OCI-LY3 (cell line): ENCODE data around the gene FLNB.

Experiments
- EZH2phosphoT487 ChIP-seq: fragments of 200-600 bp; shearing (Covaris generic); IDR thresholded peaks from 2 replicates; pipeline ENCODE4 v1.6.1; 2018; ENCODE audit warnings: antibody characterized with exemption, mixed run types, low read depth
- TF ChIP-seq, protein P1 (sequence below): fragments of 200-600, 300-600 bp; sonication (generic); IDR thresholded peaks from 2 replicates; pipeline ENCODE4 v1.5.1; 2014; ENCODE audit warnings: antibody characterized with exemption, low read length, low read depth

DNA sequence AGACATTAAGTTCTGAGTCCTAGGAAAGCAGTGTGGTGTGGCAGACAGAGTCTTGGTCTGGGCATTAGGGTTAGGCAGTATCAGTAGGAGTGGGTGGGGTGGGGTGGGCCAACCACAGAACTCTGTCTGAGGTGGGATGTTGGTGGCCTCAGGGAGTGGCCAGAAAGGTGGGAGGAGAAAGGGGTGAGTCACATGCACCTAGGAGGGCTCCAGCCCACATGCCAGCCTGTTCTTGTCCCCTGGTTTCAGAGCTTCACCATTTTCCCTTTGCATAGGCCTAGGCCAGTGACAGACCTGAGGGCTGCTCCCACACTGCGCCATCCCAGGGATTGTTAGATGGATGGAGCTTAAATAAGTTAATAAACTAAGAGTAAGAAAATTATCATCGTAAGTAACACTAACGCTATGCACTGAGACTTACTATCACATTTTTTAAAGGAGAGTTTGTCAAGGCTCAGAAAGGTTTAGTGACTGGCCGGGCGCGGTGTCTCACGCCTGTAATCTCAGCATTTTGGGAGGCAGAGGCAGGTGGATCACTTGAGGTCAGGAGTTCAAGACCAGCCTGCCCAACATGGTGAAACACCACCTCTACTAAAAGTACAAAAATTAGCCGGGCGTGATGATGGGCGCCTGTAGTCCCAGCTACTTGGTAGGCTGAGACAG, 168.7 kb downstream of the FLNB start:
- TF ChIP-seq, protein P1, sequence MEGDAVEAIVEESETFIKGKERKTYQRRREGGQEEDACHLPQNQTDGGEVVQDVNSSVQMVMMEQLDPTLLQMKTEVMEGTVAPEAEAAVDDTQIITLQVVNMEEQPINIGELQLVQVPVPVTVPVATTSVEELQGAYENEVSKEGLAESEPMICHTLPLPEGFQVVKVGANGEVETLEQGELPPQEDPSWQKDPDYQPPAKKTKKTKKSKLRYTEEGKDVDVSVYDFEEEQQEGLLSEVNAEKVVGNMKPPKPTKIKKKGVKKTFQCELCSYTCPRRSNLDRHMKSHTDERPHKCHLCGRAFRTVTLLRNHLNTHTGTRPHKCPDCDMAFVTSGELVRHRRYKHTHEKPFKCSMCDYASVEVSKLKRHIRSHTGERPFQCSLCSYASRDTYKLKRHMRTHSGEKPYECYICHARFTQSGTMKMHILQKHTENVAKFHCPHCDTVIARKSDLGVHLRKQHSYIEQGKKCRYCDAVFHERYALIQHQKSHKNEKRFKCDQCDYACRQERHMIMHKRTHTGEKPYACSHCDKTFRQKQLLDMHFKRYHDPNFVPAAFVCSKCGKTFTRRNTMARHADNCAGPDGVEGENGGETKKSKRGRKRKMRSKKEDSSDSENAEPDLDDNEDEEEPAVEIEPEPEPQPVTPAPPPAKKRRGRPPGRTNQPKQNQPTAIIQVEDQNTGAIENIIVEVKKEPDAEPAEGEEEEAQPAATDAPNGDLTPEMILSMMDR = no peak
- TF ChIP-seq EZH2phosphoT487 = no peak
